GM19463 (cell line): ENCODE results near the gene WNT3A.

Experiments
- ATAC-seq: cut with Tn5 transposase; IDR thresholded peaks from one replicate; pipeline ENCODE4 v1.9.1; 2021; ENCODE audit warnings: mild to moderate bottlenecking, moderate library complexity; ENCODE audit not compliant: unreplicated experiment

The WNT3A gene

GRCh38 chr1:227999056-227999930 is 7.5 kb upstream of the WNT3A start:
- ATAC-seq = peak; percentile 90

GRCh38 chr1:228000416-228000815 is 6.4 kb upstream of the WNT3A start:
- no peak for ATAC-seq

- ATAC-seq = no peak
These were observed 5.8 kb upstream of the WNT3A start for GRCh38 chr1:228000836-228001563.

- no peak for ATAC-seq
These were observed 4.9 kb upstream of the WNT3A start for GRCh38 chr1:228001738-228002535.

GRCh38 chr1:228002792-228003191 is 4.0 kb upstream of the WNT3A start:
- ATAC-seq = no peak

- no peak for ATAC-seq
These were observed 3.1 kb upstream of the WNT3A start for GRCh38 chr1:228003461-228004330.

GRCh38 chr1:228004331-228004855 is 2.4 kb upstream of the WNT3A start:
- ATAC-seq = no peak

GRCh38 chr1:228004856-228005462 is 1.8 kb upstream of the WNT3A start:
- ATAC-seq = no peak

- no peak for ATAC-seq
These were observed 1.2 kb upstream of the WNT3A start for GRCh38 chr1:228005511-228006033.

GRCh38 chr1:228006034-228006785 is 588 bp upstream of the WNT3A start:
- ATAC-seq = no peak

GRCh38 chr1:228007049-228007800 is 427 bp downstream of the WNT3A start:
- ATAC-seq = no peak

- ATAC-seq = no peak
These were observed 1.1 kb downstream of the WNT3A start for GRCh38 chr1:228007801-228008341.

- ATAC-seq = no peak
These were observed 1.8 kb downstream of the WNT3A start for GRCh38 chr1:228008391-228009115.

- ATAC-seq = no peak
These were observed 2.5 kb downstream of the WNT3A start for GRCh38 chr1:228009116-228009827.

- peak; percentile 70 for ATAC-seq
These were observed 3.3 kb downstream of the WNT3A start for GRCh38 chr1:228009828-228010775.
